ENCODE measurements around the gene ING5.
A peak's percentile ranks its signal among the peaks of the same experiment; 100 is the strongest.

ING5 gene

GRCh38 chr2:241678784-241679540 is 22.9 kb upstream of the ING5 start:
- TF ChIP-seq CTCF (conservative IDR thresholded peaks at IDR 0.05; ENCODE audit: low read length): no peak
- DNase-seq (ENCODE audit: low read depth): no peak

DNA sequence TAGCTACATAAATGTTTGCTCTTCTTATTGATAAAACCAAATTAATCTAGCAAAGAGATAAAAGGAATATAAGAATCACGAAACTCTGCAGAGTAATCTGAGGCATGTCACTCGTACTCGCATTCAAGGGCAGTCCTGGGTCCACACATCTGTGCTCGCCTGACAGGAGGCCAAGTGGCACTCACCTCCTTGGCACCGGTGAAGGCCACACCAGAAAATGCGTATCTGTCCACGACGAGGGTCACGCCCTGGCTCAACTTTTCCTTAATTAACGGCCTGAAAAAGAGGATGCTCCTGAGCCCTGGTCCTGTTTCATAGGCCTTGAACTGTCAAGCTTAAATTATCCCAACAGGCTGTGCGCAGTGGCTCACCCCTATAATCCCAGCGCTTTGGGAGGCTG is 21.8 kb upstream of the ING5 start:
- DNase-seq (ENCODE audit: low read depth): no peak
- no peak overlapping the region for H3K4me3 ChIP-seq (ENCODE audit: low read length)
- no peak for TF ChIP-seq CTCF (conservative IDR thresholded peaks at IDR 0.05; ENCODE audit: low read length)

More at GRCh38 chr2:241678784-241679540, 22.9 kb upstream of the ING5 start:
- no peak overlapping the region for H3K4me3 ChIP-seq (ENCODE audit: low read length)

- TF ChIP-seq CTCF (conservative IDR thresholded peaks at IDR 0.05; ENCODE audit: low read length): no peak
- H3K4me3 ChIP-seq (ENCODE audit: low read length): no peak overlapping the region
- peak; percentile 98 for DNase-seq (ENCODE audit: low read depth)
Measured at GRCh38 chr2:241680827-241681599, 20.8 kb upstream of the ING5 start.

GRCh38 chr2:241686324-241686649 is 15.6 kb upstream of the ING5 start:
- H3K4me3 ChIP-seq (ENCODE audit: low read length): peak overlapping the region; percentile 81
- TF ChIP-seq CTCF (conservative IDR thresholded peaks at IDR 0.05; ENCODE audit: low read length): no peak
- DNase-seq (ENCODE audit: low read depth): no peak

- peak; percentile 95 for DNase-seq (ENCODE audit: low read depth)
- no peak for TF ChIP-seq CTCF (conservative IDR thresholded peaks at IDR 0.05; ENCODE audit: low read length)
- H3K4me3 ChIP-seq (ENCODE audit: low read length): peak within 1 kb of the TSS; percentile 93
Measured at GRCh38 chr2:241686650-241687425, 15.0 kb upstream of the ING5 start, which contains the start of gene DTYMK. DTYMK (minus strand) TSS chr2:241686815; CDS start chr2:241686783, 32 bp downstream.

GRCh38 chr2:241689306-241689705 is 12.5 kb upstream of the ING5 start:
- DNase-seq (ENCODE audit: low read depth): no peak
- no peak overlapping the region for H3K4me3 ChIP-seq (ENCODE audit: low read length)
- TF ChIP-seq CTCF (conservative IDR thresholded peaks at IDR 0.05; ENCODE audit: low read length): no peak
